ENCODE results near the gene BORCS5. TPM values are rescaled to one million over a fixed set of nuclear protein-coding genes. Genes with fewer than 3 reads are reported as not detected.
A peak's percentile ranks its signal among the peaks of the same experiment; 100 is the strongest.

BORCS5 gene
- polyA plus RNA-seq, 1 donor, result 7.2 TPM

DNA sequence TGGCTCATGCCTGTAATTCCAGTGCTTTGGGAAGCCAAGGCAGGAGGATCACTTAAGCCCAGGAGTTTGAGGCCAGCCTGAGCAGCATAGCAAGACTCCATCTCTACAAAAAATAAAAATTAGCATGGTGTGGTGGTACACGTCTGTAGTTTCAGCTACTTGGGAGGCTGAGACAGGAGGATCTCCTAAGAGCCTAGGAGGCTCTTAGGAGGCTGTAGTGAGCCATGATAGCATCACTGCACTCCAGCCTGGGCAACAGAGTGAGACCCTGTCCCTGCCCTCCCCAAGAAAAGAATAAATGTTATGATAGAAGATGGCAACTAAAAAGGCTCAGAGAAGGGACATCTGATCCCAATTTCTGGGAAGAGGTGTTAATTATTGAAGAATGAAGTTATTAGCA, 3.6 kb upstream of the BORCS5 start:
- DNase-seq (ENCODE audit: low read depth), result no peak

DNA sequence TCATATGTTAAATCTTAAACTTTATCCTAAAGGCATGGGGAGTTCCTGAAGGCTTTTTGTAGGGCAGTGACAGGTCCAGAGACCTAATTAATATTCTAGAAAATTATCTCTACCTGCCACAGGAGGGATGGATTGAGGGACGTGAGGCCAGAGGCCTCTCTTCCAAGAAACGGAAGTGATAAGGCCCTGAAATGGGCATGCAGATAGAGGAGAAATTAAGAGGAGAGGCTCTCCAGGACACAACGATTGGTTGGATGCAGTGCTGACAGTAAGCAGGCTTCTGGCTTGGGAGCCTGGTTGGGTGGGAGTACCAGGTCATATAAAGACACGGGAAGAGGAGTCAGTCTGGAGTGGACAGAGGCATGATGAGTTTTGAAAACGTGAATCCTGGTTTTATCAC, 3.1 kb upstream of the BORCS5 start:
- DNase-seq (ENCODE audit: low read depth), result no peak

DNA sequence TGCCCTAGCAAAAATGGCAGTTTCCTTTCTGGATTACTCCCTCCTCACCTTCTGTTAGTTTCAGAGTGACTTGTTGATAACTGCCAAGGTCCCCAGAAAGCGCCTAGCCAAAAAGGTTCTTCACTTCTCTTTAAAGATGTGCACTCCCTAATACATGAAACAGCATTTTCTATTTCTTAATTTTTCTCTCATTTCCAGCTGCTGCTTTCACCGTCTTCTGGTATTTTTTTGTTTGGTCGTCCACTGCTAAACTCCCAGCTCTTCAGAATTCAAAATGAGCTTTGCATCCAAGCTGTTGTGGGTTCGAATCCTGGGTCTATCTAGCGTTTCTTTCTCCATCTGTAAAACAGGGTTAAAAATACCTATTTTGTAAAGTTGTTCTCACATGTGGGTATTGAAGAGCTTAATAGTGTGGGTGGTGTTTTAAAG, 397 bp upstream of the BORCS5 start:
- DNase-seq (ENCODE audit: low read depth), result no peak

DNA sequence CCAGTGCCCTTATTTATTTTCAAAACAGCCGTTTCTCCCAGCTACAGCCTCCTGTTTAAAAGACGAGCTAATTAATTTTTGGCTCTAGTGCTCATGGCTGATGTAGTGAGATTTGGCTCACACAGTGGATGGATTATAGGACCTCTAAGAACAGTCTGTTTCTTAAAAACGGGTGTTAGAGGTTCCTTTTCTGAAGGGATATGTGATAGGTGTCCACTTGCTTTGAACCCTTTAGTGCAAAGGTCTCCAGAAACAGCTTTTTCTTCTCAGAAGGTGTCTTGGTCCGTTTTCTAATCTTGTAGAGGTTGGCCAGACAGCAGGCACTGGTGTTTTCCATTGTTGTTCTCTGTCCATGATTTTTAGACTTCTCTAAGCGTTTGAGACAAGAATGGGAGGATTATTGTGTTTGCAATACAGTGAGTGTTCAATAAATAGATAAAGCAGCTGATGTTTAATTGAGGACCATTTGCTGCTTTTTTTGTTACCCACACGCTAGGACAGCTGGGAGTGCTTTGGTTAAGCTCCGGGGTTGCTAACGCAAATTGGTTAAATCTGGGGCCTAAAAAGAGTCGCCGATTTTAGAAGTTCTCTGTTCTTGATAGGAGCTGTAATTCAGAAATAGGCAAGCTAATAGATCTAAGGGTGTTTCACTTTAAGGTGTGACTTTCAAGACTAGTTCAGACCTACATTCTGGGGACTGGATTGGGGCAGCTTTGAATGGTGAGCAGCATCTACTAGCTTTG, 1.0 kb downstream of the BORCS5 start:
- DNase-seq (ENCODE audit: low read depth), result no peak

DNA sequence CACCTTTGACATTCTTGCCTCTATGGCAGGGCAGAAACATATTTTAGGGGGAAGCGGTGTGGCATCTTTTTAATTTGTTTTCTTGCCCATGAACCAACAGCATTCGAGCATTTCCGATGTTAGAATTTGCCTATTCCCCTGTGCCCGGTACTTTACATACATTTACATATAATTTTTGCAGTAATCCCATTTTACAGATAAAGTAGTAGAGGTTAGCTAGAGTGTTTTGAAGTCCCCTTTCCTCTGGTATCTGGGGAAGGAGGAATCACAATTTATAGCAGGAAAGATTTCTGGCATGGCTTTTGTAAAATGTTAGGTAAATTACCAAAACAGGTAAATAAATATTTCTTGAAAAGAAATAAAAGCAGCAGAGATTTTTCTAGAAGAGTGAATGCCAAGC, 1.6 kb downstream of the BORCS5 start:
- no peak for DNase-seq (ENCODE audit: low read depth)

DNA sequence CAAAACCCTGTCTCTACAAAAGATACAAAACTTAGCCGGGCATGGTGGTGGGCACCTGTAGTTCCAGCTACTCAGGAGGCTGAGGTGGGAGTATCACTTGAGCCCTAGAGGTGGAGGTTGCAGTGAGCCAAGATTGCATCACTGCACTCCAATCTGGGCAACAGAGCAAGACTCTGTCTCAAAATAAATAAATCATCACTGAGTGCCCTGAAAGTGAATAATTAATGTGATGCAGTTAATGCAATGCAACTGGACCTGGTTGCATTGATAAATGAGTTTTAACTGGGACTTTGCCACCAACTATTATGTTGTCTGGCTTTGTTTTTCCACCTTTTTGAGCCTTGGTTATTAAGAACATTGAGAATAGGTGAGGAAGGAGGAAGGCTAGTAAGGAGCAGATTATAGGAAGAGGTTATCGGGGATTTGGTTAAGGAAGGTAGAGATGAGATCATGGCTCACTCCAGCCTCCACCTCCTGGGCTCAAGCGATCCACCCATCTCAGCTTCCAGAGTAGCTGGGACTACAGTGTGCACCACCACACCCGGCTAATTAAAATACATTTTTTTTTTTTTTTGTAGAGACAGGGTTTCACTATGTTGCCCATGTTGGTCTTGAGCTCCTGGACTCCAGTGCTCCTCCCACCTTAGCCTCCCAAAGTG, 8.0 kb downstream of the BORCS5 start:
- no peak for DNase-seq (ENCODE audit: low read depth)

DNA sequence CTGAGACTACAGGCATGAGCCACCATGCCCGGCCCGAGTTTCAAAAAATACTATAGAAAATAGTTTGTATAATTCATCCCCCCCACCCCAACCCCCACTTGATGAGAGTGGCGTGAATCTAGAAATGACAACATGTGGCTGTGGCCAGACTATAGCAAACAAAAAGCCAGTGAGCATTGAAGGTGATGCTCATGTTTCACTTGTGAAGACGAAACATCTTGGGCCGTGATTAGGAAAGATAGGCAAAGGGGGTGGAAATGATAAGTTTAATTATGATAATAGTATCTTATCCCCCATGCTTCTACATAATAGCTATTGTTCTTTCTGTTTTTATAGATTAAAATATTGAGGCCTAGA, 8.5 kb downstream of the BORCS5 start:
- DNase-seq (ENCODE audit: low read depth), result no peak

DNA sequence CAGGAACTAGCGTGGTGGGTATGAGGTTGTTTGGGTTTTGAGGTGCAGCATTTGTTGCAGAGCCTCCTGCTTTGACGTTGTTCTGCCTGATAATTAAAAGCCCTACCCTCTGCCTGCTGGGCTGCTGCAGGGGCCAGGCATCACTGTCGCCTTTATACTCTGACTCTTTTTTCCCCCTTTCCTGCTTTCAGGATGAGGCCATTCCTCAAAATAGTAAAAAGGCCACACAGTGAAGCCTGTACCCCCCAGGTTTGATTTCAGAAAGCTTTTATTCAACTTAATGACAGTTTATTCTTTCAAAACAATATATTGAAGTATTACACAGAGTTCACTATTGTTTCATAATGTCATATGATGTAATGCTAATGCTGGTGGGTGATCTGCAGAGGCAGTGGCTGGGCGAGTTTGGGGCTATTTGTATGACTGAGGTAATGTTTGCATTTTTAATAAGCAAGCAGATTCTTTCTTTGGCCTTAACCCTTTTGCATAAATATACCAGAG, 9.1 kb downstream of the BORCS5 start:
- no peak for DNase-seq (ENCODE audit: low read depth)

DNA sequence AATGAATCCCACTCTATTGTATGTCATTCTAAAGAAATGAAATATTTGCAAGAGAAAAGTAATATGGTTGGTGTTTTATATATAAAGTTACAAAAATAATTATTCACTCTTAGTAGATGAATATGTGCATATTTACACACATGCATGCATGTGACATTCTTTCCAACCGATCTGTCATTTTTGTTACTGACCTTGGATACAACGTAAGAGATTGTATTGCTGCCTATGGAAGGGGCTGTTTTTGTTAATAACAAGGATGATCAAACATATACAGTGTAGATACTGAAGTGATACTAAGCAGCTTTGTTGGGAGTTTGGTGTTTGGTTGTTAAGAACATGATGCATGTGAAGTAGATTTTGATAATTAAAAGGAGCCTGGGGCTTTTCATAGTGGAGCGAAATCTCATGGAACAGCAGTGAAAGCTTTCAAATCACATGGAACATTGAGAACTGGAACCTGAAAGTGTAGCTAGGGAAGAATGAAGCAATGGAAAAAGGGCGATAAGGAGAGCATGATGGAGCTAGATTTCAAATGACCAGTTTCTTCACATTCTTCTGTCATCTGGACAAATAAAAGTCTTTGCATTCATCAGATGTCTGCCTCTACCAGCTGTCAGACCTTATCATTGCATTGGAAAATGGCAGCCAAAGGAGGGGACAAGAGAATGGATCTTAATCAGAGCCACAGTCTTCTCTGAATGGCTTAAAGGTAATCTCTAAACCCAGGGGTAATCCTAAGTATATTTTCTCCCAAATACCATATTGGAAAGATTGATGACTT, 10.0 kb downstream of the BORCS5 start:
- no peak for DNase-seq (ENCODE audit: low read depth)

DNA sequence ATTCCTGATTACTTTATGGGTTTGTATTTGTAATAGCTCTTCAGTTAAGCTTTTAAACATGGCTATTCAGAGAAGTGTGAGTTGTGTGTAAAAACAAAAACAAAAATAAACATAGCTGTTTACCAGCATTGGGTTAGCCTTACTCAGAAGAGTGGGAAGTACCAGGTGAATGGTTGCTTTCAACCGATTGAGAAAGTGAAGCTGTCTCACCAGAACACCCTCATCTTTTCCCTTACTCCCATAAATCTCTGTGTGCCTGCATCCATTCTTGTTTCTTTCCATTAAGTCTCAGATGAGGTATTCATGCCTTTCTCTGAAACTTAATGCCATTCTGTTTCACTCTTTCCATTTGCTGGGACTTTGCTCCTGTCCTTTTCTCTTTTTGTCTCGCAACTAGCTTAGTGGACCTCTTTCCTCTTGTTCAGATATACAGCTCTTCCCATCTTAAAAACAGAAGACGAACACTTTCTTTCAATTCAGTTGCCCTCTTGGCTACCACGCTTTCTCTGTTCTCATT, 10.7 kb downstream of the BORCS5 start:
- DNase-seq (ENCODE audit: low read depth), result no peak

DNA sequence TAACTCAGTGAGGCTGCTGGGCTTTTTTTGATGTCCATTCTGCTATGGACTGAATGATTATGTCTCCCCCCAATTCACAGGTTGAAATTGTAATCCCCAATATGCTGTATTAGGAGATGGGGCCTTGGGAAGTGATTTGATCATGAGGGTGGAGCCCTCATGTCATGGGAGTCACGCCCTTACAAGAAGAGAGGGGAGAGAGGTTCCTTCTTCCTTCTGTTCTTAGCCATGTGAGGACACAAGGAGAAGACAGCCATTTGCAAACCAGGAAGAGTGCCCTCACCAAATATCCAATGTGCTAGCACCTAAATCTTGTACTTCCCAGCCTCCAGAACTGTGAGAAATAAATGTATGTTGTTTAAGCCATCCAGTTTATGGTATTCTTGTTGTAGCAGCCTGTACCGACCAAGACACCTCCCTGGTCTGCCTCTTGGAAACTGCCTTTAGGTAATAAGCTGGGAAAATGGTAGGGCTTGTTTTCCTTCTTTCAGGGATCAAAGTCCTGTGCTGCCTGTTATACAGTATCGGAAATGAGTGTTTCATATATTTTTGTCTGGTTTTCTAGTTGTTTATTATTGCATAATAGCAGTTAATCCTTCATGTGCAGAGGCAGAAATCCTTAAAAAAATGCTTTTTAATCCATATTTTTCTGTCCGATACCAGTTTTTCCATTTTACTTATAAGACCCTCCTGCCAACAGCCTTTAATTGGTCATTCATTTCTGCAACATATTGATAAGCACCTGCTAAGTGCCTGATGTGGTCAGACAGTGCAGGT, 16.3 kb downstream of the BORCS5 start:
- no peak for DNase-seq (ENCODE audit: low read depth)

DNA sequence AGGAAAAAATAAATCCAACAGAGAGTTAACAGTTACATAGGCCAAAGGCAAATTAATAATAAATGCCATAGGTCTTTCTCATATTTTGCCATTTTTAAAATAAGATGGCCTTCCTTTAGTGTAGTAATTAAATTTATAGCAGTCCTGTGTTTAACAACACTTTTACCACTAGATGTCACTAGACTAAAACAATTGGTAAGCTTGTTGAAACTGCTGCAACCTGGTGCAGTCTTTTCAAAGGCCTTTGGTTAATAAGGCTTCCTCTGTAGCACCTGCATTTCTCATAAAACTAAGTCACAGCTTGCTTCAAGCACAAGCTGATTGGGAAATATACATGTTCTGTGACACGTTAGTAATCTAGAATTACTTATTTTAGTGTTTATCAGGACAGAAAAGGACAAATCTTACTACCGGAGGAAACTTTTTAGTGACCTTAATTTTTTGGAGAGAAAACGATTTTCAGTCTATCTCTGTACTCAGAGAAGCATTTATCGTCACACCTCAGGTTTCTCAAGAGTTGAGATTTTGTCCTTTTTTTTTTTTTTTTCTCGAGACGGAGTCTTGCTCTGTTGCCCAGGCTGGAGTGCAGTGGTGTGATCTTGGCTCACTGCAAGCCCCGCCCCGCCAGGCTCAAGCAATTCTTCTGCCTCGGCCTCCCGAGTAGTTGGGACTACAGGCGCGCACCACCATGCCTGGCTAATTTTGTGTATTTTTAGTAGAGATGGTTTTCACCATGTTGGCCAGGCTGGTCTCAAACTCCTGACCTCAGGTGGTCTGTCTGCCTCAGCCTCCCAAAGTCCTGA, 20.0 kb downstream of the BORCS5 start:
- DNase-seq (ENCODE audit: low read depth), result peak; percentile 67

DNA sequence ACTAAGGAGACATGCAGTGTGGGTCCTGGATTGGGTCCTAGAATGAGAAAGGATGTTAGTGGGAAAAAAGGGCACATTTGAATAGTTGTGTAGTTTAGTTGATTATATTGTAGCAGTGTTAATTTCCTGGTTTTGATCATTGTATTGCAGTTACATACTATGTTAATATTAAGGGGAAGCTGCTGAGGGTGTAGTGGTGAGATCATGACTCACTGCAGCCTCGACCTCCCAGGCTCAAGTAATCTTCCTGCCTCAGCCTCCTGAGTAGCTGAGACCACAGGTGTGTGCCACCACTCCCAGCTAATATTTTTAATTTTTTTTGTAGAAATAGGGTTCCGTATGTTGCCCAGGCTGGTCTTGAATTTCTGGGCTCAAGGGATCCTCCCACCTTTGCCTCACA, 21.7 kb downstream of the BORCS5 start:
- DNase-seq (ENCODE audit: low read depth), result no peak

DNA sequence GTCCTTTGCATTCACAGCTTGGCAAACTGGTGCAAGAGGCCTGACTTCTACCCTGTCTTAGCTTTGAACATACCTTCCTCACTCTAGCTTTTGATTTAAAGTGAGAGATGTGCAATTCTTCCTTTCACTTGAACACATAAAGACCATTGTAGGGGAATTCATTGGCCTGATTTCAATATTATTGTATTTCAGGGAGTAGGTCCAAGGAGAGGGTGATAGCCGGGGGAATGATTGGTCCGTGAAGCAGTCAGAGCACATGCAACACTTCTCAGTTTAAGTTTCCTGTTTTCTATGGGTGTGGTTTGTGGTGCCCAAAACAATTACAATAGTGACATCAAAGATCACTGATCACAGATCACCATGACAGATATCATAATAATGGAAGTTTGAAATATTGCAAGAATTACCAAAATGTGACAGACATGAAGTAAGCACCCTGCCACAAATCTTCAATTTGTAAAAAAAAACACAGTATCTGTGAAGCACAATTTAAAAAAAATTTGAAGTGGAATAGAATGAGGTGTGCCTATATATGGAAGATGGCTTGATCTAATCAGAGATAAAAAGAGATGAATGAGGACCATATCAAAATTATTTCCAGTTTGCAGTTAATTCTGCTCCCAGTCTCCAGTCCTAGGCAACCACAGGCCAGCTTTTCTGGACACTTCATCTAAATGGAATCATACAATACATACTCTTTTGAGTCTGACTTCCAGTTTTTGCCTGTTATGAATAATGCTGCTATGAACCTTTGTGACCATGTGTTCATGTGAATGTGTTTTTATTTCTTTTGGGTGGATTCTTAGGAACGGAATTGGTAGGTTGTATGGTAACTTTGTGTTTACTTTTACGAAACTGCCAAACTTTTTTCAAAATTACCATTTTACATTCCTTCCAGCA, 23.2 kb downstream of the BORCS5 start:
- no peak for DNase-seq (ENCODE audit: low read depth)

DNA sequence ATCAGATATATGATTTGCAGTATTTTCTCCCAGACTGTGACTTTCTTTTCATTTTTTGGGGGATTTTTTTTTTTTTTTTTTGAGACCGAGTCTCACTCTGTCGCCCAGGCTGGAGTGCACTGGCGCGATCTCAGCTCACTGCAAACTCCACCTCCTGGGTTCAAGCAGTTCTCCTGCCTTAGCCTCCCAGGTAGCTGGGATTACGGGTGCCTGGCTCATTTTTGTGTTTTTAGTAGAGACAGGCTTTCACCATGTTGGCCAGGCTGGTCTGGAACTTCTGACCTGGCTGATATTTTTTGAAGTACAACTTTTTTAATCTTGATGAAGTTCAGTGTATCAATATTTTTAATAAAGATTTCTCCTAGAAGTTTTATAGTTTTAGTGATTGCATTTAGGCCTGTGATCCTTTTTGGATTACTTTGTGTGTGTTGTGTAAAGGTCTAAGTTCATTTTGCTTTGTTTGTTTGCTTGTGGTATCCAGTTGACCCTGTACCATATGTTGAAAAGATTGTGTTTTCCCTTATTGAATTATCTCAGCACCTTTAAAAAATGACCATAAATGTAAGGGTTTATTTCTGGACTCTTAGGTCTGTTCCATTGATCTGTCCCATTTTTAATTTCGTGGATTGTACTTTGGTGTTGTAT, 24.2 kb downstream of the BORCS5 start:
- DNase-seq (ENCODE audit: low read depth), result no peak

DNA sequence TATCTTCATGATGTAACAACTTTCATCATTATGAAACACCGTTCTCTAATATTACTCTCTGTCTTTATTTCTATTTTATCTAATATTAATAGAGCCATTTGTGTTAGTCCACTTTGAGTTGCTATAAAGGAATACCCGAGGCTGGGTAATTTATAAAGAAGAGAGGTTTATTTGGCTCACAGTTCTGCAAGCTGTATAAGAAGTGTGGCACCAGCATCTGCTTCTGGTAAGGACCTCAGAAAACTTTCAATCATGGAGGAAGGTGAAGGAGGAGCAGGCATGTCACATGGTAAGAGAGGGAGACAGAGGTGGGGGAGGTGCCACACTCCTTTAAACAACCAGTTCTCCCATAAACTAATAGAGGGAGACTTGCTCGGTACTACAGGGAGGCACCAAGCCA, 25.1 kb downstream of the BORCS5 start:
- no peak for DNase-seq (ENCODE audit: low read depth)

DNA sequence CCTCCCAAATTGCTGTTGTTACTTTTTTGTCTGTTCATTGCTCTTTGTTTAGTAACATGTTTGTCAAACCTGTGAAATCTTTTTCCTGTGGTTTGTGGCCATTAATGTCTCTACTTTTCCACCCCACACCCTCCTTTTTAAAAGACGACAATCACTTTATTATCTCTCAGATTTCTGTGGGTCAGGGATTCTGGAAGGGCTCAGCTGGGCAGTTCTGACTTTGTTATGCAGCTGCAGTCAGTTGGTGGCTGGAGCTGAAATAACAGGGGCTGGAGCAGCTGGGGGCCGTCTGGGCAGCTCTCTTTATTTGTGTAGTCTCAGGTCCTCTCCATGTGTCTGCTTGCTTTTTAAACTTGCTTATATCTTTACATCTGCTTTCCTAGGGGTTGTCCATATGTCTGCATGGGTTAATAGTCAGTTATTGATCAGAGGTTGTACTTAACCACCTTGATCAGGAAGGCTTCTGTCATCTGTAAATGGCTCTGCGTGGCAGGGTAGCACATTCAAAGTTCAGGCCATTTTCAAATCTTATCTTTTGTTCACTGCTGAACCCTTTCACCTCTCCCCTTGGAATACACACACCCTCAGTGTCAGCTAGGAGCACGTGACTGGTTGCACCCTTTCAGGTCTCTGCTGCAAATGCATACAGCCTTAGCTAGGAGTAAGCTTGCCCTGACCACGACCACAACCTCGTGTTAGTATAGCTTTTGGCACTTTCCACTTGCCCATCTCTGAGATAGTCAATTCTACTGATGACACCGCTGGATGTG, 27.9 kb downstream of the BORCS5 start:
- no peak for DNase-seq (ENCODE audit: low read depth)

DNA sequence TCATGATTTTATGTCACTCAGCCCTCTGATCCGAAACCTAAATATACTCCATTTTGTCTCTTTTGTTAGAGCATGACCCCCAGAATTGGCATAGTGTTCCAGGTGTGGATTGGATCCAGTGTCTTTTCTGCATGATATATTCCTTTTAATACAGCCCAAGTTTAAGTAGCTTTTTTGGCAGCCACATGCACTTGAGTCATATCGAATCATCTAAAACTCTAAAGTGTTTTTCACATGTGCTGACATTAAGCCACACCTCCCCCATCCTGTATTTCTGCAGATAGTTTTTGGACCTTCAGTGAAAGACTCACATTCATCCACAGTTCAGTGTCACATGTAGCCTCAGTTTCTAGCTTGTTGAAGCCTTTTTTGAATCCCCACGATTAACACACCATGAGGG, 30.6 kb downstream of the BORCS5 start:
- no peak for DNase-seq (ENCODE audit: low read depth)

Measured in forelimb muscle (tissue), 1 donor.